HepG2 (cell line): ENCODE results near the gene MRRF. TPM values are rescaled to one million over a fixed set of nuclear protein-coding genes. Genes with fewer than 3 reads are reported as not detected.

Experiments used
- ATAC-seq: fragments of 200-7000 bp; cut with Tn5 transposase; 3 replicates; pipeline ENCODE4 v1.9.1; 2020; ENCODE audit warnings: mild to moderate bottlenecking, moderate library complexity
- BruUV-seq: library from RNA; stranded (reverse); fragments of 400-500 nt; replicated peaks from 2 replicates; lab custom pipeline; 2021; lab: Mats Ljungman, UMichigan
- CTCF ChIA-PET: fragments of 300-600 bp; formaldehyde crosslinking; extraction: SDS; loops from one replicate; lab custom pipeline; 2021; ENCODE audit warnings: low total read pairs, inconsistent platforms, low intra/inter-chr PET ratio; lab: Yijun Ruan, JAX
- POLR2A ChIA-PET: fragments of 350-600 bp; sonication (Branson Sonifier 250); formaldehyde crosslinking; loops from one replicate; lab custom pipeline; 2020; ENCODE audit warnings: antibody characterized with exemption, inconsistent platforms; lab: Yijun Ruan, JAX
- DNase-seq: peaks from one replicate; pipeline ENCODE4 v3.0.0-alpha.2; 2015; ENCODE audit warnings: low spot score
- FAIRE-seq: peaks from 3 replicates; lab custom pipeline; 2011; peaks lifted over from hg19 to GRCh38; lab: Jason Lieb, UNC
- H2AFZ ChIP-seq: one replicate; pipeline ENCODE4 v1.6.1; 2011; ENCODE audit warnings: low read length, inconsistent platforms
- H3K27ac ChIP-seq: fragments of 300-600 bp; 3 replicates; pipeline ENCODE4 v1.8.0; 2011; ENCODE audit warnings: mixed run types, mild to moderate bottlenecking, mixed read lengths, low read length, inconsistent platforms; ENCODE audit not compliant: insufficient read depth; ENCODE audit errors: extremely low read length
- H3K27me3 ChIP-seq, 2 experiments: fragments of 200-600 bp in 1 of 2; 2 replicates in 1 of 2; 3 replicates in 1 of 2; pipeline versions ENCODE4 v1.6.0 to v1.8.0; 2011; ENCODE audit warnings: low read length in 2 of 2, mild to moderate bottlenecking in 2 of 2, moderate library complexity in 2 of 2, inconsistent platforms in 1 of 2; ENCODE audit not compliant: insufficient read depth in 2 of 2, control insufficient read depth in 1 of 2
- H3K36me3 ChIP-seq, 2 experiments: fragments of 200-600 bp in 1 of 2; replicated peaks in 1 of 2; 2 replicates in 1 of 2; 3 replicates in 1 of 2; pipeline versions ENCODE4 v1.5.1 to v1.8.0; 2011; ENCODE audit warnings: low read length in 2 of 2, inconsistent platforms in 1 of 2; ENCODE audit not compliant: insufficient read depth in 2 of 2, control insufficient read depth in 1 of 2
- H3K4me1 ChIP-seq: 2 replicates; pipeline ENCODE4 v1.5.1; 2012; ENCODE audit warnings: low read length, inconsistent platforms; ENCODE audit not compliant: insufficient read depth
- H3K4me2 ChIP-seq: 2 replicates; pipeline ENCODE4 v1.6.0; 2011; ENCODE audit warnings: low read depth, low read length, inconsistent platforms
- H3K4me3 ChIP-seq, 3 experiments: fragments of 200-600 bp in 1 of 3; sonication (generic), shearing (Covaris generic) in 1 of 3; replicated peaks in 1 of 3; 2 replicates each; pipeline ENCODE4 v1.5.1; 2011 to 2016; ENCODE audit warnings: low read length in 3 of 3, inconsistent platforms in 2 of 3, low read depth in 2 of 3, mild to moderate bottlenecking in 2 of 3, control low read depth in 1 of 3, mixed read lengths in 1 of 3; ENCODE audit not compliant: insufficient read depth in 1 of 3
- H3K79me2 ChIP-seq: one replicate; pipeline ENCODE4 v1.6.1; 2011; ENCODE audit warnings: low read length, inconsistent platforms; ENCODE audit not compliant: insufficient read depth
- H3K9ac ChIP-seq: 2 replicates; pipeline ENCODE4 v1.6.0; 2011; ENCODE audit warnings: mild to moderate bottlenecking, low read depth, low read length, inconsistent platforms; ENCODE audit not compliant: insufficient read depth
- H3K9me3 ChIP-seq: 2 replicates; pipeline ENCODE4 v1.5.1; 2012; ENCODE audit warnings: mild to moderate bottlenecking, low read length
- H4K20me1 ChIP-seq: 2 replicates; pipeline ENCODE4 v1.6.0; 2011; ENCODE audit warnings: inconsistent platforms, mild to moderate bottlenecking, low read length, moderate library complexity; ENCODE audit not compliant: insufficient read depth
- ARID3A ChIP-seq: IDR thresholded peaks from 2 replicates; pipeline ENCODE4 v1.6.1; 2012; ENCODE audit warnings: low read depth, low read length, improper control_type of control experiment
- FOXP1 ChIP-seq, 2 experiments: fragments of 450-650 bp in 1 of 2; IDR thresholded peaks; 2 replicates each; pipeline ENCODE4 v1.6.1; 2017 to 2018; ENCODE audit warnings: antibody characterized with exemption in 1 of 2
- GLMP ChIP-seq: sonication (generic); formaldehyde crosslinking; IDR thresholded peaks from 2 replicates; pipeline ENCODE4 v1.9.0; 2021; ENCODE audit warnings: missing genetic modification reagents, mild to moderate bottlenecking, borderline replicate concordance
- ZNF781 ChIP-seq: sonication (generic); formaldehyde crosslinking; IDR thresholded peaks from 2 replicates; pipeline ENCODE4 v1.5.1; 2020; ENCODE audit warnings: borderline replicate concordance, mild to moderate bottlenecking, missing genetic modification reagents; ENCODE audit errors: not compliant biosample characterization
- ZNF841 ChIP-seq: sonication (generic); formaldehyde crosslinking; IDR thresholded peaks from 2 replicates; pipeline ENCODE4 v1.8.1; 2023; ENCODE audit warnings: missing genetic modification reagents, borderline replicate concordance
- ZSCAN31 ChIP-seq: sonication (generic); formaldehyde crosslinking; IDR thresholded peaks from 2 replicates; pipeline ENCODE4 v1.5.0; 2020; ENCODE audit warnings: low read depth, mild to moderate bottlenecking, missing genetic modification reagents
- WGBS: methylation state at CpG from one replicate; pipeline ENCODE4 v1.1.6; 2017; ENCODE audit warnings: low lambda C conversion rate; 5-methylcytosine and 5-hydroxymethylcytosine counted together
- in situ Hi-C: cut with HindIII; loops from 2 replicates; pipeline ENCODE4 v1.10.0; 2017; ENCODE audit warnings: low pct_unique_long_range_greater_than_20kb; ENCODE audit not compliant: extremely low pct_ligation_motif_present
- intact Hi-C: fragments of 100-400 bp; cut with micrococcal nuclease; formaldehyde crosslinking; loops from one replicate; pipeline ENCODE4 v1.10.0; 2022; ENCODE audit not compliant: unreplicated experiment
- polyA plus RNA-seq, 8 experiments: library from polyadenylated mRNA; depleted of rRNA in 3 of 8; stranded (reverse) in 7 of 8; unstranded in 1 of 8; fragments of >200 nt; fragmentation: Illumina TruSeq in 4 of 8; extraction: Trizol in 4 of 8; gene quantifications; 2 replicates each; pipeline versions ENCODE4 v1.2.1 to v1.2.3, GENCODE V29; 2011 to 2016; ENCODE audit warnings: low read depth in 4 of 8, missing spikeins in 1 of 8, mixed read lengths in 1 of 8; ENCODE audit not compliant: insufficient read depth in 1 of 8
- total RNA-seq, 5 experiments: library from RNA; depleted of rRNA; stranded (reverse); fragments of >200 nt; fragmentation: Illumina TruSeq; extraction: Trizol; gene quantifications; 2 replicates each; pipeline ENCODE4 v1.2.3, GENCODE V29; 2016; ENCODE audit warnings: low read depth in 1 of 5

Gene MRRF
- total and polyA plus RNA-seq, 2 of the 13 experiments (the other 11 are each of a cell fraction or from before 2014, with no cell fraction given): 37.3 to 44.3 TPM

- no peak overlapping the region for H3K9ac ChIP-seq
Measured at GRCh38 chr9:122370303-122370702, 105.6 kb downstream of the MRRF start.

More at GRCh38 chr9:122370303-122370702, 105.6 kb downstream of the MRRF start:
- no peak for DNase-seq
- ChIA-PET CTCF (no interaction called here), POLR2A (no interaction called here)
- Histone ChIP-seq H3K4me1 (peaks cover 11% of the 10 kb centered on the region), H2AFZ (no peak overlapping the region), H3K4me3 (no peak overlapping the region), H3K9me3 (no peaks in the 10 kb centered on the region), H4K20me1 (no peaks in the 10 kb centered on the region), H3K4me2 (no peak overlapping the region), H3K27ac (no peak overlapping the region), H3K27me3 (peaks cover 0 to 16% of the 10 kb centered on the region in 2 experiments), H3K36me3 (no peaks in the 10 kb centered on the region), H3K79me2 (no peaks in the 10 kb centered on the region)
- no peak for ATAC-seq
- FAIRE-seq: no peak
- in situ Hi-C loops: loop anchor here (25.0 kb wide), 1 partner anchor 442 kb away; the partner anchor contains the start of gene OR1K1
- no peak for TF ChIP-seq ZSCAN31 (CRISPR knock-in tag)
- TF ChIP-seq ZNF781 (CRISPR knock-in tag): no peak
- TF ChIP-seq ARID3A: no peak
- TF ChIP-seq ZNF841 (CRISPR knock-in tag): no peak
- no peak for TF ChIP-seq FOXP1 (IDR thresholded peaks at IDR 0.05)
- TF ChIP-seq FOXP1 (CRISPR knock-in tag; IDR thresholded peaks at IDR 0.05): no peak
- no peak for TF ChIP-seq GLMP (CRISPR knock-in tag)
- BruUV-seq: no TSS peak
- intact Hi-C loops: no loop called here
- WGBS: 53% methylated on average over 5 of the region's 5 CpGs
